ENCODE data around the gene ADIRF. TPM values are rescaled to one million over a fixed set of nuclear protein-coding genes. Genes with fewer than 3 reads are reported as not detected.

The ADIRF gene
- total and polyA plus RNA-seq, 10 of the 15 experiments (the other 5 are each of a cell fraction or from before 2014, with no cell fraction given) = 0.12 to 2.5 (median 0.70) TPM; not detected in 2

- no peak for TF ChIP-seq ATF2 (IDR thresholded peaks at IDR 0.05; ENCODE audit: low read length)
- no peak for TF ChIP-seq E2F4 (IDR thresholded peaks at IDR 0.05; ENCODE audit: low read depth, low read length)
- TF ChIP-seq HSF1 (IDR thresholded peaks at IDR 0.05; ENCODE audit: low read depth, low read length) = no peak
- no peak for TF ChIP-seq MTA2 (IDR thresholded peaks at IDR 0.05; ENCODE audit: low read depth)
- TF ChIP-seq SMAD5 (IDR thresholded peaks at IDR 0.05; ENCODE audit: low read depth) = no peak
- no peak for TF ChIP-seq ATF3 (IDR thresholded peaks at IDR 0.05; ENCODE audit: borderline replicate concordance, extremely low read depth, low read depth, low read length)
- TF ChIP-seq ZBTB33 (IDR thresholded peaks at IDR 0.05) = 0 out of 2 replicates have a peak, but pooled peaks have one; percentile 14
- no peak; the same call in 1 of the 2 replicates for TF ChIP-seq USF2 (IDR thresholded peaks at IDR 0.05; ENCODE audit: borderline replicate concordance, low read depth, low read length)
- TF ChIP-seq ASH2L (IDR thresholded peaks at IDR 0.05; ENCODE audit: borderline replicate concordance, low read depth) = no peak
- peak; percentile 61; the same call in 1 of the 3 replicates for TF ChIP-seq POU2F2 (IDR thresholded peaks at IDR 0.05; ENCODE audit: borderline replicate concordance, low read depth, low read length)
- no peak for TF ChIP-seq EP300 (IDR thresholded peaks at IDR 0.05; ENCODE audit: borderline replicate concordance in 1 of 2, control insufficient read depth in 1 of 2, low read depth in 2 of 2, low read length in 2 of 2)
- TF ChIP-seq RAD51 (IDR thresholded peaks at IDR 0.05) = no peak
- TF ChIP-seq IKZF1 (conservative IDR thresholded peaks at IDR 0.05) = no peak
- no peak for TF ChIP-seq SP1 (IDR thresholded peaks at IDR 0.05; ENCODE audit: low read depth, low read length)
- no peak for TF ChIP-seq CEBPB (IDR thresholded peaks at IDR 0.05; ENCODE audit: borderline replicate concordance in 1 of 2, low read depth in 2 of 2, low read length in 2 of 2)
- TF ChIP-seq IRF3 (IDR thresholded peaks at IDR 0.05) = no peak
- TF ChIP-seq SIX5 (IDR thresholded peaks at IDR 0.05; ENCODE audit: low read depth, low read length, severe bottlenecking) = no peak
- TF ChIP-seq JUND (IDR thresholded peaks at IDR 0.05; ENCODE audit: low read depth, low read length) = no peak
Observed at GRCh38 chr10:86960003-86960862, 8.0 kb upstream of the ADIRF start (continued).

All from GM12878 (cell line).